Memory B cell (primary cell): ENCODE results near the gene DYNC1LI1.

Experiments
- ATAC-seq: fragments of 150-1000 bp; cut with Tn5 transposase; 2 replicates; pipeline ENCODE4 v1.10.0; 2021; ENCODE audit warnings: low read depth, mild to moderate bottlenecking, moderate library complexity
- DNase-seq, 2 donors: peaks; one replicate each; pipeline ENCODE4 v3.0.0; 2022; ENCODE audit warnings: low spot score in 2 of 2
- H3K27ac Mint-ChIP-seq: one replicate; pipeline ENCODE4 v1.8.0; 2022; ENCODE audit warnings: mild to moderate bottlenecking, moderate library complexity, mixed read lengths
- H3K27me3 Mint-ChIP-seq: one replicate; pipeline ENCODE4 v1.8.0; 2022; ENCODE audit warnings: mixed read lengths
- H3K36me3 Mint-ChIP-seq: one replicate; pipeline ENCODE4 v1.8.0; 2022; ENCODE audit warnings: mild to moderate bottlenecking, mixed read lengths
- H3K4me1 Mint-ChIP-seq: one replicate; pipeline ENCODE4 v1.8.0; 2022; ENCODE audit warnings: mixed read lengths
- H3K4me3 Mint-ChIP-seq: one replicate; pipeline ENCODE4 v1.8.0; 2022; ENCODE audit warnings: mild to moderate bottlenecking, moderate library complexity, mixed read lengths
- H3K9me3 Mint-ChIP-seq: one replicate; pipeline ENCODE4 v1.8.0; 2022; ENCODE audit warnings: mixed read lengths

The DYNC1LI1 gene

DNA sequence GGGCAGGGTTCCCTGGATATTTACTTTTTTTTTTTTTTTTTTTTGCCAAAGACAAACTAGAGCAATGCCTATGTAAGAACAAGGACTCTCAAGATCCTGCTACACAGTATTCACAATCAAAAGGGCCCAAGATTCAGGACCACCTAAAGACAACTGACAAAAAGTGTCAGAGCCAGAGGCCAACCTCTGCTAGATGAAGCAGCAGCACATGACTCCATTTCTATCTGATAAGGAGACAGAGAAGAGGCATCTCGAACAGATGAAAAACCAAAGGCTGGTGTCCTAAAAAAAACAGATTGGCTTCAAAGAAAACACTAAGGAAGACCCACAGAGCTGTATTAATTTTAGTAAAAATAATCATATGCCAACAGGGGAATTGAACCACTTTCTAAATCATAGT is 88.0 kb downstream of the DYNC1LI1 start:
- Mint-ChIP-seq H3K4me1 (peaks cover 36% of the 10 kb centered on the region), H3K36me3 (peaks cover 35% of the 10 kb centered on the region), H3K27me3 (no peaks in the 10 kb centered on the region), H3K4me3 (no peak overlapping the region), H3K9me3 (no peaks in the 10 kb centered on the region), H3K27ac (peak overlapping the region; percentile 78)
- no peak for DNase-seq
- no peak for ATAC-seq

DNA sequence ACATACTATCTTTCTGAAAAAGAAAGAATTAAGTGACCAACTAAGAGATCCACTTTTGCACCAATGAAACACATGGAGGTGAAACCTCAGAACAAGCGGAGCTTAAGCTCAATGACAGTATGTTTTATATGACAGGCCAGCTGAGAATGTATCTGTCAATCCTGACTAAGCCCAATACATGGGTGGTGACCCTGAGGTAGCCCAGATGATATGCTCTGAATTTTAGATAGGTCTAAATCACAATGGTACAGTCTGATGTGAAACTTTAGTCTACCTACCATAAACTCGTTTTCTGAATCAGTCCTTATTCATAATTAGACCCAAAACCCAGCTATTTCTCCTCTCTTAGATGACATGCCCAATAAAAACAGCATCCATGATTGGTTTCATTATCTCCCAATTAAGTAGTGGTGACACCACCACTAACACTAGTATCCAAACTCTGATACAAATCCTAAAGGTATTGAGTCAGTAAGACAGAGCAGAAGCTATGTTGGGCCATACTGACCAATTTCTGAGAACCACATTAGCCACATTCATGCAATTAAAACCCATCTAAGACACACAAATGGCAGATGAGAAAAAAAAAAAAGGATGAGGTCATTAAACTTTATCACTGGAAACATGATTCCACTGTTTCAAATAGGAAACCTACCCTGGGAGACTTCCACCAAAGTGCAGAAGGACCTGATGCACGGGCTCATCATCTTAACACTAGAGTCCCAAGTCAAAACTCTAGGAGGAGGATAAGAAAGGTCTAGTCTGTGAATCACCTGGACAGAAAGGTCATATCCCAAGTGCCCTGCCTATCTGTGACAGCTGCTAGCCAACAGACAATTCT is 88.6 kb downstream of the DYNC1LI1 start:
- no peaks in the 10 kb centered on the region for H3K27me3 Mint-ChIP-seq
- no peaks in the 10 kb centered on the region for H3K9me3 Mint-ChIP-seq
- no peak overlapping the region for H3K4me3 Mint-ChIP-seq
- H3K4me1 Mint-ChIP-seq: peaks cover 41% of the 10 kb centered on the region
- no peak for DNase-seq
- ATAC-seq: no peak
- peaks cover 38% of the 10 kb centered on the region for H3K36me3 Mint-ChIP-seq
- H3K27ac Mint-ChIP-seq: peak overlapping the region; percentile 78

DNA sequence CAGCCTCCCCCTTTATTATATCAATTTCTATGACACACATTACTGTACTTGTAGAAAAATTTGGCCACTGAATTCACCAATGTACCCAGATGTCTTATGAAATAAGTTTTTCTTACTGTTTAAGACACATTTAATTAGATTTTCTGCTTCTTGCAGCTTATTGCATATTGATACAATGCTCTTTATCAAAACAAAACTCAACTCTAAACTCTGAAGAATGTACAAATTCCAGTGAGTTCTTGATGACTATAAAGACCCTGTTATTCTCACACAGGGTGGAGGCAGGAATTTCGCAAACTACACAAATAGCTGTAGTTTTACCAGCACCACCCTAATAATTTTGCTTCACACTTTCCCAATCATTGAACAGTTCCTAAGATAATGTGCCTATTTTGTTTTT is 90.1 kb downstream of the DYNC1LI1 start:
- DNase-seq: no peak
- ATAC-seq: no peak
- Mint-ChIP-seq H3K36me3 (peaks cover 37% of the 10 kb centered on the region), H3K27me3 (no peaks in the 10 kb centered on the region), H3K27ac (peak overlapping the region; percentile 24), H3K4me3 (no peak overlapping the region), H3K4me1 (peaks cover 48% of the 10 kb centered on the region), H3K9me3 (no peaks in the 10 kb centered on the region)
